SK-N-DZ (cell line): ENCODE measurements around the gene FAM170B. TPM values are rescaled to one million over a fixed set of nuclear protein-coding genes. Genes with fewer than 3 reads are reported as not detected.

Source experiments
- DNase-seq: peaks from one replicate; pipeline ENCODE4 v3.0.0-alpha.2; 2015; ENCODE audit warnings: low spot score
- polyA plus RNA-seq, 2 experiments: library from polyadenylated mRNA; depleted of rRNA; stranded (reverse); fragments of >200 nt; gene quantifications; 2 replicates each; pipeline ENCODE4 v1.2.3, GENCODE V29; 2014

The FAM170B gene
- polyA plus RNA-seq (2014; cell fraction: cytosol; rRNA removed): not detected in 2 replicates
- not detected in 2 replicates for polyA plus RNA-seq (2014; cell fraction: nucleus; rRNA removed)

DNA sequence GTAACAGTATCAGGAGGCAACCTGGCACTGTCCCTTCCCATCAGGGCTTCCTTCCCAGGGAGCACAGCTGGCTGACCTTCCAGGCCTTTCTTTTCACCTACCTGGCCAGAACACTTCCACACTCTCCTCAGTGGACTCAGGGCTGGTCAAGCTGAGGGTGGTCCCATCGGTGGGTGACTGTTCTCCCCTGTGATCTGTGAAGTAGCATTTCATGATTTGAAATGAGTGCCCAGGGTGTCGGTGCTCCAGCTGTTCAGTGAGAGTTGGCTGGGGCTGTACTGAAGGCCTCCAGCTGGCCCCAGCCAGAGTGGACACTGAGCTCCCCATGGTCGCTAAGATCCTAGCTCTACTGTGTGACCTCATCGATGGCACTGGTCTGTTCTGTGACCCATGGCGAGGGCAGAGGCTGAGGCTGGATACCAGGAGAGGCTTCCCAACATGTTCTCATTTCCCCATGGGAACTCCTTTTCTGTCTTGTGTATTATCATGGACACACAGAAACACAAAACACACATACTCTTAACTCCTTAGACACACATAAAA is at the start of gene FAM170B:
TSS of gene FAM170B (minus strand) at position 316 of the 543 bp plus-strand sequence. CDS start at position 213, 103 bp downstream.
- DNase-seq: no peak

DNA sequence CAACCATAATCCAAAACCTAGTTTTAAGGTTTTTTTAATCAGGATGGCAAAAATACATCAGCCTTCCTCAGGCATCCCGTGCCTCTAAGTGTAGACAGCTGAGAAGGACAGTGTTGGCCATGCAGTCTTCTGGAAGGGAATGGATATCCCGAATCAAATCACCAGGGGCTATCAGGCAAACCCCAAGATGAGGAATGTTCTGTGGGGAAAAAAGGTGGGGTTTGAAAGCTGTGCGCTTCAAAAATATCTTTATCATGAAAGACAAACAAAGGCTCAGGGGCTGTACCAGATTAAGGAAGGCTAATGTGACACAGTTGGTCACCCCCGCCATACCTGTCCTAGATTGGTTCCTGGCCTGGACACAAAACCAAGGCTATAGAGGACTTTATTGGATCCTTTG is 49.0 kb upstream of the FAM170B start:
- no peak for DNase-seq

DNA sequence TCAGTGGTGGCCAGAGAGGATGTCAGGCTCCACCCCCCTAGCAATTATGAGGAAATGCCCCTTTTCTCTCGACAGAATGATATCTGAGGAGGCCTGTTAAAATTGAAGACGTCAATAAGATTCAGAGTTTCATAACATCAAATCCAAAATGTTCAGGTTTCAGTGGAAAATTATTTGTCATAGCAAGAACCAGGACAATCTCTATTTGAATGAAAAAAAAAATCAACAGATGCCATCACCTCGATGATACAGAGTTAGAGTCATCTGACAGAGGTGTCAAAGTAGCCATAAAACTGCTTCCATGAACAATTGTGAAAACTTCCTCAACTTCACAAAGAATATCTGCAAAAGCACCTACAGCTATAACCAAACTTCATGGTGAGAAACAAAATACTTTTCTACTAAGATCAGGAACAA is 46.6 kb upstream of the FAM170B start:
- DNase-seq: no peak

DNA sequence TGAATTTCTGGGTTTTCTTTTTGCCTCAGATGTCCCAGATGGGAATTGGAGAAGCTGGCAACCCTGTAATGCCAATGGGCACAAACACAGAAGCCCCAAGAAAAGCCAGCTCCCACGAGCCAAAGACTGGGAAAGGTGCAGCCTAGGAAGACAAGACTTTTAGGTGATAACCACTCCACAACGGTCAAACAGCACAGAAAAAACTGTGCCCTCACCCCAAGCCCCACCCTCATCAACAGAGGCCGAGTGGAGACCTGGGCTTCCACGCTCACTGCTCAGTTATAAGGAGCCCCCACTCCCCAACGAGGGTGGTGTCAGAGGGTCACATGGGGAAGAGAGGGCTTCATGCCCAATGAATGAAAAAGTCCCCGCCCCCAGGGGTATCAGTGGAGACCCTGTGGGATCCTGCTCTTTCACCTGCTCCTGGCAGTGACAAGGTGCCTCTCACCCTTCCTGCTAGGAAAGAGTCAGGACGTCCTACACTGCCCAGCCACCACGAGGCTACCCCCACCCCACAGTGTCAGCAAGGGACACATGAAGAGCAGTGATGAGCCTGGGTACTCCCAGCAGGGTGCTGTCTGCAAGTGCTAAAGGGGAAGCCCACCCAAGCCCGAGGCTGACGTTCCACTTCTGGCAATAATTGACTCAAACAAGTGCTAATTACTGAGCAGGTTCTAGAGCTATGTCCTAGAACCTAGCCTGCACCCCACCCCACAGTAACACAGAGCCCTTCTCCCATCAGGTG is 46.0 kb upstream of the FAM170B start:
- DNase-seq: no peak

DNA sequence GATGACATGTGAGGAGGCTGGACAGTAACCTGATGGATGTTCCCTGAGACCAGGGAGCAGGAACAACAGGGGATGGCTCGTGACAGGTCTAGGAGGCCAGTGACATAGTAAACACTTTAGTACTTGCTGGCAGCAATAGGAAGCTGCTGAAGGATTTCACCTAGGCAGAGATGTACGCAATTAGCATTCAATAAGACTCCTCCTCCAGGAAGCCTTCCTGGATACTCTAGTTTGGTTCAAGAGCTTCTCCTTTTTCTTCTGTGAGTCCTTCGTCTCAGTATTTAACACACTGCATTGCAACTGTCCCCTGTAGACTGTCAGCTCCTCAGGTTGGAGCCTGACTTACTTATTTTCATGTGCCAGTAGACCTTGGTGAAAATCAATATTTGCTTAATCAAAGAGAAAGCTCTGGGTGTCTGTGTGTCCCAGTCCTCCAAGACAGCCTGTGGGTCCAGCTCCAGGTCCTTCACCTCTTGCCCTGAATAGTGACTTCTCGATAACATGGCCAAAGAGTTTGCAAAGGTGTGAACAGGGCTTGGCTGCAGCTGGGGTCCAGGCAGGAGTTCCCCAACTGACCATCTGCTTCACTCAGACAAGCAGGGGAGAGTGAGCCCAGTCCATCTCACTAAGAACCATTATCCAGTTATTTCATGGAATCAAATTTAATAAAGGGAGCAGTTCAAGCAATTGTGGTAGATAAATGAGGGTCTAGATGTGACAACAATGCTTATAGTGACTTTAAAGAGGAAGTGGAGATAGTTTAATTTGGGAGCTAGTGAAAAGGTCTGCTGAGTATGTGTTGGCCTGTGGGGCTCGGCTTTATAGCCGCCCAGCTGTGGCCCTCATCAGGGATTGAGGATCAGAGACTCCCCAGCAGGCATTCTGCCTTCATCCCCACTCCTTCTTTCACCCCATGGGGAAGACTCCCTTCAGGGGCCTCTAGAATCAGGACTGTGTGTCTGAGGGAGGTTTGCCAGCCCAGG is 45.0 kb upstream of the FAM170B start:
- DNase-seq: no peak

DNA sequence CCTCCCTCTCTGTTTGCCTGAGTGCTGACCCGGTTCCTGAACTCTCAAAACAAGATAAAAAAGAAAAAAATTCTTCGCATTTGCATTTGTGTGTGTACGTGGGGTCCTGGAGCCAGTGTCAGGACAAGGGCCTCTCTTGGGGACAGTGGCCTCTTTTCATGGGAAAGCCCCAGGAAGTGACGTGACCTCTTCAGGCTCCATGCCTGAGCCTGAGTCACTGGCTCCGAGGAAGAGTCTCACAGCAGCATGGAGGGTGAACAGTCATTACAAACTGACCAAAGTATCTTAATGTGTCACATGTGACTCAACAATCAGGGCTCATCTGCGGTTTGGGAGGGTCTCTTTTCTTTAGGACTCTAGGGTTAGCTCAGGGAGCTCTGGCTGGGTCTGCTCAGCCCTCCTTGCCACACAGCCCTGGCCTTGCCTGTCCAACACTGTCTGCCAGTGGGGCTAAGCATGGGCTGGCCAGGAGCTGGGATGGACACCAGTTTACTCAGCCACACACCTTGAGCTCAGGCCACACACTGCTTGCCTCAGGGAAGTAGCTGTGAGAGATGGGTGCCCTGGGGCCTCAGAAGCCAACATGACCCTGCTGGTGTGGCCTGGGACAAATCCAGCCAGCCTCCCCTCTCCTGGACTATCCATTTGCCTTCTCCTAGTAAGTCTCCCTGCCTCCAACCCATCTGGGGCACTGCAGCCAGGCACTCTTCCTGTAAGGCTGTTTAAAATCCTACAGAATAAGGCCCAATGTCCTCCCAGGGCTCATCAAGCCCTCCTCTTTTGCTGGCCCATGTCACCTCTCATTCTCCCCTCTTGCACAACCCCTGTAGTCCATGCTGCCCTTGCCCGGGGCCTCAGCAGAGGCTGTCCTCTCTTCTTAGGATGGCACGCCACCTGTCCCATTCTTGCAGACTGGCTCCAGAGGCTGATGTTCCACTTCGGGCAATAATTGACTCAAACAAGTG is 43.9 kb upstream of the FAM170B start:
- DNase-seq: no peak

DNA sequence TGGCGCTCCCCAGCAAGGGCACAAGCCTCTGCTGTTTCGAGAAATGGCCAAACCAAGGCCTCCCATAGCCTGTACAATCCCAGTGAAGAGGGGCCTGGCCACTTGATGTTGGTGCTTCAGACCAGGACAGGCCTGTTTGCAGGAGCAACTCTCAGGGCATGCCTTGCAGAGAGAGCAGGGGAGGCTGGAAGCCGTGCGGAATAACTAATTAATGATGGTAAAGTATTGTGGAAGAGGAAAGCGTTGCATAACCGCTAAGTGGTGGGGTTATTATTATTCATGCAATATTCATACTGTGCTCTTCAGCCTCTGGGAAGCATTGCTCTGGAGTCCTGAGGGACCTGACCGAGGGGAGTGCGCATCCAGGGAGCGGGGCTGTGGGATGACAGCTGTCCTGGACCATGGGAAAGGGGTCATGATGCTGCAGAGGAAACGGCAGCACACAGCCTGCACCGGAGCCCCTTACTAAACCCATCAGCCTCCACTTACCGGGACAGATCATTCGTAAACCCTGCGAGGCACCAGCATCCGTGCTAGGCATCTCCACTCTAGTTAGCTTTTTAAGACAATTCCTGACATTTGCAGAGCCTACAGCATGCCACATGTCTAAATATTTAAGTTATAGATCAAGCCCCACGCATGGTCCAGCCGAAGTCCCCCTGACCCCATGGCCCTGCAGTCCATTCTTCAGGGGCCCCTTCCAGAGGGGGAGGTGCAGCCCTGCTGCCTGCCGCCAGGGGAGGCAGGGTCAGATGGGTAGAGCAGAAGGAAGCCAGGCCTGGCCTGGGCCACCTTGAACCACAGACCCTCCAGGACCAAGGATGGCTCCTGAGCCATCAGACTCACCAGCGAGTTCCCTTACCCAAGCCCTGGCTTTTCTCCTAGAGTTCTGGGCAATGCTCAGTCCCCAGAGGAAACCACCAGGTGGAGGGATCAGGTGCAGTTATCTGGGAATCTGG is 42.8 kb upstream of the FAM170B start:
- DNase-seq: no peak

DNA sequence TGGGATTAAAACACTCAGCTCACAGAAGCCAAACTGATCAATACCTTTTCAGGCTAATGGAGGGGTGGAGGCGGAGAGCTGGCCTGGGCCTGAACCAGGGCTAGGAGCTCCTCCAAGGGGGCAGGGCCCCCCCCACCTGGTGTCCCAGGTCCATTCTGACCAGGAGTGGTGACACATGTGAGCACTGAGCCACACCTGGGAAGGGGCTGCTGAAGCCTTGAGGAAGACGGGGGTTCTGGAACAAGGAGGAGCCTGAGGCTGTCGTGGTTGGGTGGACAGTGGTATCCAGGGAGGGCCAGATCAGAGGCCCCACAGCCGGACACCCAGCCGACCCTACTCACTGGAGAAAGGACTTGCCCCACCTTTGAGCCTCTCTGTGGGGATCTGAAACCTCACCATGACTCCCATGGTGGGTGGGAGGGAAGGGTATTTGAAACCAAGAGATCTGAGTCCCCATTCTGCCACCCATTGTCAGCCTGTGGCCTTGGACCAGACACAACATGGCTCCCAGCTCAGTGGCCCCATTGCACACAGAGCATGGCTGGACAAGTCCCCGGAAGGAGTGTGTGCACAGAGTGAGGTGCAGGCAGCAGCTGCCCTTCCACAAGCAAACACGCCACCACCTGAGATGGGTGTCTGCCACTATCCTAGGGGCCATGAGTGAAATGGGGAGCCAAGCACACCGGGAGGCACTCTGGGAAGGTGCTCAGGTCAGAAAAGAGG is 41.9 kb upstream of the FAM170B start:
- DNase-seq: no peak

DNA sequence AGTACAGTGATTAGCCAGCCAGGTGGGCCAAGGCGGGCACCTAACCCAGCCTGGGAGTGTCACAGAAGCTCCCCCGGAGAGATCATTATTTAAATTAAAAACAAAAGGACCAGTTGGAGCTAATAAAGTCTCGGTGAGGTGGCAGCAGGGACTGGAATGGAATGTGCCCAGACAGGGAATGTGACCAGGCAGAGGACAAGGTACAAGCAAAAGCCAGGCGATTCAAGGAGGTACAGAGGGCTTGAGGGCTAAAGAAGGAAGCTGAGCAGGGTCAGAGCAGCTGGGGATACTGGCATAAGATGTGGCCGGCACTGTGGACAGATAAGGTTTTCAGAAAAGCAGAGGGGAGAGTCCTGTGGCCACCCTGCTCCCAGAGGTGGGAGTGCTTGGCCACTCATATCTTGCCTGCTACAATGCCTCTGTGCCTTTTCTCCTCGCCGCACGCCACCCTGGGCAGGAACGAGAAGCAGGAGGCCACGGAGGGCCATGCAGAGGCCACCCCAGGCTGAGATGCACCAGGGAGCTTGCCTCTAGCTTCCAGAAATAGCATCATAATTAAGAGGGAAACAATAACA is 41.2 kb upstream of the FAM170B start:
- no peak for DNase-seq

DNA sequence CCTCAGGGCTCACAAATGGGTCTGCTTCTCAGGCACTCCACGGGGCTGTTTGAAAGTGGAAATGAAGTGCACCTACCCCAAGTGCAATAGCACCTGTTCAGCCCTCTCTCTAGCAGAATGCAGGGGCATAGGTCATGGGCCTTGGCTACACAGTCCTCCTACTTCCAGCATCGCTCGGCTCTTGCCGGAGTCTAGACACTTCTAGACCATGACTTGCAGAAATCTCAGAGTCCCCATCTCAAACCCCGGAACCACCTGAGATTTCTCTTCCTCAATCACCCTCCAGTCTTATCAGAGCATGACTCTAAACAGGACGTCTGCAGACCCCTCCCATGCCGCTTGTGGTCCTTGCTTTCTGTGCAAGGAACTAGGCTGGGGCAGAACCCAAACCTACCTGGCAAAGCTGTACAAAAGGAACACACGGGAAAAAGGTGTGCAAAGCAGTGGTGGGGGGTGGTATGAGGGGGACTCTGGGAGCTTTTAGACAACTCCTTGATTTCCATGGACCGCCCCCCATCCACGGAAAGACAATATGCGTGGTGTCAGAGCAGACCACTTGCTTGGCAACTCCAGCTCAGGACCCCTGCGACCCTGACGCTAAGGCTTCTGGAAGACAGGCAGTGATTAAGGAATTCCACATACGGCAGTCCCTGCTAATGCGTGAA is 40.6 kb upstream of the FAM170B start:
- DNase-seq: no peak

DNA sequence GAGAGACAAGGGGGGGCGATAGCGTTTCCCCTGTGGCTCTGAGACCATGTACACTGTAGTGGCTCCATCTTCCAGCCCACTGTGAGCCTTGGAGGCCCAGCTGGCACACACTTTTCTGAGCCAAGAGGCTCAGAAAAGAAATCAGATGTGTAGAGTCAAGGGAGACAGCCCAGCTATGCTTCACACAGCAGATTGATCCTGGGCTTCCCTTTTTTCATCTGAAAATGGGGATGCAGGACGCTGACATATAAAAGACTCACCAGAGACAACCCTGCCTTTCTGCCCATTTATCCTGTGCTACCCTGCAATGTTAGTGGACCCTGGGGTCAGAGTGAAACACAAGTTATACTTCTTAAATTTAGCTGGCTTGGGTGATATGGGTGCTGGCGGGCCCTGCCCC is 40.0 kb upstream of the FAM170B start:
- DNase-seq: no peak

DNA sequence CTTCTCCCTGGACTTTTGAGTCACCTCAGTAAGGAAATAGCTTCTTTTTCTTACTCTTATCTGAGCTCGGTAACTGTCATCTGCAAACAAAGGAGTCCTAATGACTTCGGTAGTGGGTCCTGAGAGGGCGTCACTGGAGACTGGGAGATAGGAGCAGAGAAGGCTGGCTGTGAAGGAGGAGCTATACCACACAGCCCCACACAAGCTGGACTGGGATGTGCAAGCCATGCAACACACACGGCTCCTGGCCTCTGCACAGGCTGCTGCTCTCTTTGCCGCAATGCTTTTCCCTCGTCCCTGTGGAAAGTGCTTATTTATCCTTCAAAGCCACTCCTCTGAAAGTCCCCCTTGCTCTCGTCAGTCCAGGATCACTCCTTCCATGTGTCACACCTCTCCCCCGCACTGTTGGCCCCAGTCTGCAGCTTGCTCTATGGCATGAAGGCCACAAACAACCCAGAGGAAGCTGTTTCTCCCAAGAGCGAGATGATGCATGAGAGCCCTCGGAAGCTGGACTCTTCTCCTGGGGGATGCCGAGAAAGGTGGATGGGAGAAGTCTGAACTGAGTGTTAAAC is 39.5 kb upstream of the FAM170B start:
- DNase-seq: no peak

DNA sequence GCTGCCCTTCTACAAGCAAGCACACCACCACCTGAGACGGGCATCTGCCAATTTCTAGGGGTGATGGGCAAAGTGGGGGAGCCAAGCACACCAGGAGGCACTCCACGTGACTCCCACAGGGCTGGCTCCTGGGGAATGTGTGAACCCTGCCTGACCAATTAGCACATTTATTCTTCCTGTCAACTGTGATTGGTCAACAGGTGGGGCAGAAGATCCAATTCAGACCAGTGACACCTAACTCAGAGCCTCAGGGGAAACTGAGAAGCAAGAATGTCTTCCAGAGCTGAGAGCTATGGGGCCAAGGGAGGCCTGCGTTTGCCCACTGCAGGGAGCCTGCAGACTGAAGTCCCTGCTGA is 38.9 kb upstream of the FAM170B start:
- DNase-seq: no peak

DNA sequence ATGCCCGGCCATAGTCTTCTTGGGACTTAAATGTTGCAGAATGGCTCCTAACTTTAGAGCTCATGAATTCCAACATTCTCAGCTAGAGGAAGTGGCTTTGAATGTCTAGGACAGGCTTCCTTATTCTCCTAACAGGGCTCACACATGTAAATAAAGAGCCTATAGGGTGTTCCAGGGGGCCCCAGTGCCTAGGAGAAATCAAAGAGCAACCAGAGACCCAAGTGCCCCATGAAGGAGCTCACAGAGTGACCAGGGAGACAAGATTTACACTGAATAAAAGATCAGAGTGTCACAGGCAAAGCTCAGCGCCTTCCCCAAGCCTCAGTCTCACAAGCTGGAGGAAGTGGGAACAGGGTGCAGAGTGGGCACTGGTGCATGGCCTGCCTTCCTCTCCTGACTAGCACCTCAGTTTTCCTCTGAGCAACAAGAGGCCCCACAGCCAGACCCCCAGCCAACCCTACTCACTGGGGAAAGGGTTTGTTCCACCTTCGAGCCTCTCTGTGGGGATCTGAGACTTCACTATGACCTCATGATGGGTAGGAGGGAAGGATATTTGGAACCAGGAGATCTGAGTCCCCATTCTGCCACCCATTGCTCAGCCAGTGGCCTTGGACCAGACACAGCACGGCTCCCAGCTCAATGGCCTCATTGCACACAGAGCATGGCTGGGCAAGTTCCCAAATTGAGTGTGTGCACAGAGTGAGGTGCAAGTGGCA is 38.4 kb upstream of the FAM170B start:
- no peak for DNase-seq

DNA sequence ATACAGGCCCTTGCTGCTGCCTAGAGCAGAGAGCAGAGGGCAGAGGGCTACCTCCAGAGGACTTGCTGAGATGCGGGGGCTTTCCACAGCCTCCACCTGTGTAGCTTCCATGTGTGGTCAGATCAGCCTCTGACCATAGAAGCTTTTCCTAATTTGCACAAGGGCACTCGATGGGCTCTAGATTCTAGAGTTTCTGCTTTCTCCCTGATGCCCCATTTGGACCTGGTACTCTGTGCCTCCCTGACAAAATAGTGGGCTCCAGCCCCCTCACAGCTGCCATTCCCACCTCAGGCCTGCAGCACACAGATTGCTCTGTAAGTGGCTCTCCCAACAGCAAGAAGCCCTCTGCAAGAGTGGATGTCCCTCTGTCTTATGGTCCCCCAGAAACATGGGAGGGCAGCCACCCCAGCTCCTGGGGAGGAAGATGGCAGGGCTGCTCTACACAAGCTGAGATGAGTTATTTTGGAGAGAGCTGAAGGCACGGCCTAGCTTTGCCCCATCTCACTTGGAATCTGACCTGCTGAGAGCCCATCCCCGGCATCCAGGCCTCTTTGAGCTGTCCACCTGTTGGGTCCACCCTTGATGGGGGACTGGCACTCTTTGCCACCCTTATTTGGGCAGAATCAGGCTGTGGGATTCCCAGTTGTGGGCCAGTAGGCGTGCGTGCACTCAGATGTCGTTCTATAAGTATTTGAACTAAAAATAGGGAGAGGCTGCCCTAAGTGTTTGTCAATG is 37.7 kb upstream of the FAM170B start:
- DNase-seq: no peak

DNA sequence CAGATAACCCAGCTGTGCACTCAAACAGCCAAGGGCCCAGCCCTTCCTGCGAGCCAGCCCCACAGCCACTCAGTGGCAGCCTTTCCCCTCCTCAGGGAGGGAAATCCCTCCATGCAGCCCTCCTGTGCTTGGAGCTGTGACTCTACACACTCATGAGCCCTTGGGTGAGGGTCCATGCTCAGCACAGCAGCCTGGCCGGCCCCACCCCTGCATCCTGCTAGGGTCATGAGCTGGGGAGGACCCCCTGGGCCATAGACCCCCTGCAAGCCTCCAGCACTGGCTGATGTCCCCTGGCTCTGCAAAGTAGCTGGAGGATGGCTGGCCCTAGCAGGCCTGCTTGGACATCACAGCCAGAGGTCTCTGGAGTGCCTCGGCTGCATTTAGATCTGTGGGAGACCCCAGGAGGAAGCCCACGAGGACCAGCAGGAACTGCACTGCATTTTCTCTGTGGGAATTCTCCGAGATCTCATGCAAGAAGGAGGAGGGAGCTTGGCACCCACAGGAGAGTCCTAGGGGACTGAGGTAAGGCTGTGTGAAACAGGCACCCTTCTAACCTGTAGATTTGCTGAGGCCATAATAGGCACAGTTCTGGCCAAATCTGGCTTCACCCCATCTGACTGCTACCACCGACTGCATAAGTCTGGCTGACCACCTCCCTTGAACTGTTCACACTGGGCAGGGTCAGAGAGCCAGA is 37.0 kb upstream of the FAM170B start:
- DNase-seq: no peak
